Measurements from ENCODE around the gene VSX1. TPM values are rescaled to one million over a fixed set of nuclear protein-coding genes. Genes with fewer than 3 reads are reported as not detected.

The VSX1 gene
- total RNA-seq, 1 donor from 2014 or later: not detected

DNA sequence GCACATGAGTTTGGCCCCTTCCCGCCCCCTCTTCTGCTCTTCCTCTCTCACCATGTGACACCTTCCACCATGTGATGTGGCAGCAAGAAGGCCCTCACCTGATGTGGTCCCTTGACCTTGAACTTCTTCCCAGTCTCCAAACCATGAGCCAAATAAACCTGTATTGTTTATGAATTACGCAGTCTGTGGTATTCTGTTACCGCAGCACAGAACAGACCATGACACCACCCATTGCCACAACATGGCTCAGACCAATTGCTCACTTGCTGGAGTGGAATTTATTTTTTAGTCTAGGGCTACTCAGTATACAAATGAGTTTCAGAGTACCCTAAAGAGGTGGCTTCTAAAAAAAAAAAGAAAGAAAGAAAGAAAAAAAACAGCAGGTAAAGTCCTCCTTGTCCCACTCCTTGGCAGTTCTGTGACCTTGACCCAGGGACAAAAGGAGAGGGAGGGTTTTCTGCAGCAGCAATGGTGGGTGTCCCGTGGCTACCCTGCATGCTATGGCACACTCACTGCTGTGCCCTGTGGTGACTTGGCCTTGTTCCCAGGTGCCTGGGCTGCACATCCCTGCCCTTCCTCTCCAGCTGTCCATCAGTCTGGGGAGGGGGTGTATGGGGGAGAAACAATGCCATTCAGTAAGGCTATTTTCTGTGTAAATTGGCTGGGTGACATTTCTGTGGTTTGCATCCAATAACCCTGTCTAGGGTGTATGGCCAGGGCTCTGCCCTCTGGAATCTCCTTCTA is 5.4 kb upstream of the VSX1 start:
- intact Hi-C loops (cut with micrococcal nuclease): no loop called here

DNA sequence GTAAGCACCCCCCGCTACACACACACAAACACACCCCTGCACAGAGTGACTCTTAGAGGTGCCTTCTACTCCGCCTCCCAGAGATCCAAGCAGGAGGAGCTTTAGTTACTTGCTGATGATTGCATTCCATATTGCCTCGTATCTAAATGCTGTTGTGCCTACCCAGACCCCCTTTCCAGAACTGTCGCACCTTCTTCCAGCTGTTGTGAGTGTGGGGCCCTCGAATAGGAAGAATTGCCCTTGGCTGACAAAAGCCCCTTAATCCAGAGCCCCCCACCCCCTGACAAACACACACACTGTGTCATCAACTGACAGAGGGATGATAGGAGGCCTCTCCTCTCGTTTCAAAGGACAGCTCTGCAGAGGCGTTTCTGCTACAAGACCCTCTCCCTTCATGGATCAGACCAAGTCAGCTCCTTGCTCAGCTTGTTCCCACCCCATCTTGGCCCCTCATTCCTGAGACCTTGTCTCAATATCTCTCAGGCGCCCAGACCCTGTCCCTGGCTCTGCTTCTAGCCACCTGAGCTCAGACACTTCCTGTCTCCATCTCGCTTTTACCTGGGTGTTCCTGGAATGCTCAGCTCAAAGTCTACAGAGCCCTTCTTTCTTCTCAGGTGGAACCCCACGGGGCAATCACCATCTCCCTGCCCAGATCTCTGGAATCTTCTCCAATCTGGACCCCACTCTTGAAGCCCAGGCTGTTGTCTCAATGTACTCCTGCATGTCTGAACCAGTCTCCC is 4.0 kb upstream of the VSX1 start:
- intact Hi-C loops (cut with micrococcal nuclease): no loop called here

DNA sequence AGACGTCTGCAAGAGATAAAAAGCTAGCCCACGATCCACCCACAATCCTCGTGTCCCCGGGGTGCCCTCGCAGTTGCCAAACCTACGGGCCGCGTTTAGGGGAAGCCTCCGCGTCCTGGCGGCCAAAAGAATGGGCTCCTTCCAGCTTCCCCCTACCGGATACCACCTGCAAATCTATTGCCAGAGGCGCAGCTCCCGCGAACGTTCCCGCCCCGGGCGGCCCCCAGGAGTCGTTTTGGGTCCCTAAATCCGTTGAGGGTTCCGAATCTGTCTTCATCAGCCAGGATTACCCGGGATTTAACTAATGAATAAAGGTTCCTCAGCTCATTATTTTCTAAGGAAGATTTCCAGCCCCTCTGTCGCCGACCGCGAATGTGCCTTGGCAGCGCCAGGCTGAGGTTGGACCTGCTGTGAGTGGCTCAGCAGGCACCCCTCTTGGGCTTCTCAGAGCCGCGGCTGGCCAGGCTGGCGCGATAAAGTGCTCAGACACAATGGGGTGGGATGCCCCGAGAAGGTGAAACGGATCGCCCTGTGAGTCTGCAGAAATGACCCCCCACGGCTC is 2.8 kb upstream of the VSX1 start:
- intact Hi-C loops (cut with micrococcal nuclease): loop anchor here (1.0 kb wide), 1 partner anchor 95 kb away; no protein-coding TSS in a partner anchor

DNA sequence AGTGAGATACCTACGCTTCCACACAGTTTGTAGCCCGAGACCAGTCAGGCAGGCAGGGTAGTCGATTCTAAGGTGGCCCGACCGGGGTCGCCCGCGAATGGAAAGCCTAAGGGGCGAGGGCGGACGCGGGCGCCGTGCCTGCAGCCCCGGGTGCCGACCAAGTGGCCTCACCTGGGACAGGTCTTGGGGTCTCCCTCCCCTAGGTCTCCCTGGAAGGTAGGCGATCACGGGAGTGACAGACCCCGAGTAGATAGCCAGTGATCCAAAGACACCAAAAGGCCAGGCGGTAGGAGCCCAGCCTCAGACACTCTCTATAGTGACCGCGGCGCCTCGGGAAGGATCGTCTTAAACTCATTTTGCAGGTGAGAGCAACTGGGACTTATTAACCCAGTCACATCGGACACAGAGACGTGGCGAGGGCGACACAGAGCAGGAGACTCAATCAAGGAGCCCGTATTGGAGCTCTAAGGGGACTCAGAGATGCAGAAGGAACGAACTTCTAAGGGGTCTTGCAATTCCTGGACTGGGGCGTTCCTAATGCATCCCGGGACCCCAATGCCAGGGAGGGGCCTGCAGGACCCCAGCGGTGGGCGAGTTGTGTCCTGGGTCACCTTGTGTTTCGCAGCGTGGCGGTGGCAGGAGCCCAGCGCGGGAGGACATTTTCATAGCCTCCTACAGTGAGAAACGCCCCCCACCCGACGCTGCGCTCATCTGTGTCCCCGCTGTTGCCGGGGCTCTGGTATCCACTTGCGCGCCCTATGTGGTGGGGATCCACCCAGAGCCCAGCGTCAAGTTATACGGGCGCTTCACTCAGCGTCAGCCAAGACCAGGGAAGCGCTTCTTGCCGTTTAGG is 2.1 kb upstream of the VSX1 start:
- intact Hi-C loops (cut with micrococcal nuclease): loop anchor here (1.0 kb wide), 1 partner anchor 95 kb away; no protein-coding TSS in a partner anchor

DNA sequence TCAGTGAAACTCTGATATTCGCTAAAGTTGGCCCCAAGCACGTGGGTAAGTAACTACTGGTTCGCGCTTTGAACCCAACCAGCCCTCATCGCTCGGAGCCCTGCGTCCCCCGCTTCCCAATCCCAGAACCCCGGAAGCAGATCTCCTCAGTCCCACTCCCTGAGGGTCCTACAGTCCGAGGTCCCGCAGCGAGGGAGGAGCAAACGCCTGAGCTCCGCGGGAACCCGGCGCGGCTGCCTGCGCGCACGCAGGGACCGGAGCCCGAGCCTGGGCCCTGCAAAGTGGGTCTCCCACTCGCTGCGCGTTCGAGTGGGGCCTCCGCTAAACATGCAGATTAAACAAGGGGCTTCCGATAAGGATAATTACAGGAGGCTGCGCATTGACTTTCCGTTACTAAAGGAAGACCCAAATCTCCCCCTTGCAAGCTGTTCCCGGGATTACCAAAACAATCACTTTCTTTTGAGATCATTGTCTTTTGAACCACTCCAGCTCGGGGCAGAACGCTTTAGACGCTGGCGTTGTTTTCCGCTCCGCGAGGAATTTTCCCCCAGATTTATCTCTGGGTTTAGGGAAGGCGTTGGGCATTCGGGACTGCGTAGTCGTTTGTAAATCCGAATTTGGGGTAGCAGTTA is 1.3 kb upstream of the VSX1 start:
- intact Hi-C loops (cut with micrococcal nuclease): no loop called here

DNA sequence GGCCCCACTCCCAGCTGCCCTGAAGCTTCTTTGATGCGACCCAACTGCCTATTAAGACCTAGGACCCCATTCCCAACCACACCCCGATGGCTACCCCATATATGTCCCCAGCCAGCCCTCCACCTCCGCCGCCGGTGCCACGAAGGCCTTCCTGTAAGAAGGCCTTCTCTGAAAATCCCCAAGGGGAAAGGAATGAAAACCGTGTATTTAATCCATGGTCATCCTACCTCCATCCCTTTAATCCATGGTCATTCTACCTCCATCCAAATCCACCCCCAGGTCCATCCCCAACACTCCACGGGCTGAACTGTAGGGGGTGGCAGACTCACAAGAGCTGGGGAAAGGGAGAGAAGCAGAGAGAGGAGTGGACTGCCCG is 545 bp upstream of the VSX1 start:
- intact Hi-C loops (cut with micrococcal nuclease): no loop called here

DNA sequence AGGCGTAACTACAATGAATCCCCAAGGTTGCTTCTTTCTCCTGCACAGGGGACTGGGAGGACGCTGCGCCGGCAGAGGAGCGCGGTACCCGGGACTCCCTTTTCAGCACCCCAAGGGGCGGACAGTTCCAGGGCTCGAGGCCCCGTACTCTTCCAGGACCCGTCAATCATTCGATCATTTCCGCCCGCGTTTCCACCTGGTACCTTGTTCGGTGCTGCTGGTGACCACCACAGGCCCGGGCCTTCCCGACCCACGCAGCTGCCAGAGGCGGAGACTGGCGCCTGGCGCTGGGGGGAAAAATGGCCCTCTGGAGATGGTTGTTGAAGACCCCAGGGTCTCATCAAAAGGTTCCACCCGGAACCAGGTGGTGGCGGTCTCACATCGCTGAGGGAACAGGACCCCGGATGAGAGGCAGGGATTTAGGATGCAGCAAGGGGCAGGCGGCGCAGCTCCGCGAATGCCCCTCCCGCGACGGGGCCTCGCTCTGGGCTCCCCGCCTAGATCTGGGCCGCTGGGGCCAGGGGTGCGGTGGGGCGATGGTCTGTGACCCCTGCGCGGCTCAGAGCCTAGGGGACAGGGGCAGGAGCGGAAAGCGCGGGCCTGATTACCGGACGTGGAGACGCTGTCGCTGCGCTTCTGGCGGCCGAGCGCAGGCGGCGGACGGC is 744 bp downstream of the VSX1 start:
- intact Hi-C loops (cut with micrococcal nuclease): no loop called here

DNA sequence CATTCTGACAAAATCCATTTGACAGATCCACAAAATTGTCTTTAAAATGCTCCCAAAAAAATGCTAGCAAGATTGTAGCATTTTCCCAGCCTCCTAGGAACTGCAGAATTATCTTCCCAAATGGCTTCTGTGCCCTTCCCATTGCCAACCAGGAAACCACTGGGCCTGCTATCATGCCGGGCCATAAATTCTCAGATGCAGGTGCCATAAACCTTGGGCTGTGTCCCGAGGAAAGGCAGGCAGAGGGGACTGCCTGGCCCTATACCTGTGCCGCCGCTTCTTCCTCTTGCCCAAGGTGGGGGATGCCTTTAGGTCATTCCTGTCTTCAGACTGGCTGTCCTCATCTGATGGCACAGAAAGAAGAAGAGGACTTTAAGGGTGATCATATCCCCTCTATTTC is 2.8 kb downstream of the VSX1 start:
- intact Hi-C loops (cut with micrococcal nuclease): no loop called here

DNA sequence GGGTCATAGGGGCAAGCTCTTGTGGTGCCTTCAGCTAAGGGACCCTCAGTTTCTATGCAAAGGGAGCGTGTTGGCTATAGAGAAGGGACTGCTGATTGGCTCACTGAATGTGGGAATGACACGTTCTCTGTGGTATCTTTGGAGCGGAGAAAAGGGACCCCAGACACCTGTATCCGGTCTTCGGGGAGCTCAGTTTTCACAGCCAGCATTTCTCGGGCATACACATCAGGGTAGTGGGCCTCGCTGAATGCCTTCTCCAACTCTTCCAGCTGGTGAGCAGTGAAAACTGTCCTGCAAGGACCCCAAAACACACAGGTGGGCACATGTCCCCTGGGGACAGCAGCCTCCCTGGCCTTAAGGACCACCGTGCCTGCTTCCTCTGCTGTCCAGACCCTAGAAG is 3.3 kb downstream of the VSX1 start:
- intact Hi-C loops (cut with micrococcal nuclease): no loop called here

DNA sequence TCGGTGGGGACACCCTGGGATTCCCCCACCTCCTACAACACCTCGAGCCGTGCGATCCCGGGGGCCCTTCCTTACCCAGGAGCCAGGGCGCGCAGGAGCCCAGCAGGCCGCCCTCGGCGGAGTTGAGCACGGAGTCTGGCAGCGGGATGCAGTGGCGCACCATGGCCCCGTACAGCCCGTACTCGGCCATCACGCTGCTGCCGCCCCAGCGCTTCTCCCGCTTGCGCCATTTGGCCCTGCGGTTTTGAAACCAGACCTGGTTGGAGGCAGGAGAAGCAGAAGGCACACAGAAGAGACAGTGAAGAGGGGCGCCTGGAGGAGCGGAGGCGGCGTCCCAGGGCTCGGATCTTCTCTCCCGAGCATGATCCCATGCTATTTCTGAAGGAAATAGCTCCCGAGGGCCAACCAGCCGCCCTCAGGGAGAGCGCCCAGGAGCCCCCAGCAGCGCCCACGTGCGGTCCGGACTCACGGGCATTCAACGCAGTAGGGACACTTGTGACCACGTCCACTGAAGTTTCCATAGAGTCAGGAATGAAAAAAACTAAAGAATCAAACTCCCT is 4.3 kb downstream of the VSX1 start:
- intact Hi-C loops (cut with micrococcal nuclease): no loop called here

DNA sequence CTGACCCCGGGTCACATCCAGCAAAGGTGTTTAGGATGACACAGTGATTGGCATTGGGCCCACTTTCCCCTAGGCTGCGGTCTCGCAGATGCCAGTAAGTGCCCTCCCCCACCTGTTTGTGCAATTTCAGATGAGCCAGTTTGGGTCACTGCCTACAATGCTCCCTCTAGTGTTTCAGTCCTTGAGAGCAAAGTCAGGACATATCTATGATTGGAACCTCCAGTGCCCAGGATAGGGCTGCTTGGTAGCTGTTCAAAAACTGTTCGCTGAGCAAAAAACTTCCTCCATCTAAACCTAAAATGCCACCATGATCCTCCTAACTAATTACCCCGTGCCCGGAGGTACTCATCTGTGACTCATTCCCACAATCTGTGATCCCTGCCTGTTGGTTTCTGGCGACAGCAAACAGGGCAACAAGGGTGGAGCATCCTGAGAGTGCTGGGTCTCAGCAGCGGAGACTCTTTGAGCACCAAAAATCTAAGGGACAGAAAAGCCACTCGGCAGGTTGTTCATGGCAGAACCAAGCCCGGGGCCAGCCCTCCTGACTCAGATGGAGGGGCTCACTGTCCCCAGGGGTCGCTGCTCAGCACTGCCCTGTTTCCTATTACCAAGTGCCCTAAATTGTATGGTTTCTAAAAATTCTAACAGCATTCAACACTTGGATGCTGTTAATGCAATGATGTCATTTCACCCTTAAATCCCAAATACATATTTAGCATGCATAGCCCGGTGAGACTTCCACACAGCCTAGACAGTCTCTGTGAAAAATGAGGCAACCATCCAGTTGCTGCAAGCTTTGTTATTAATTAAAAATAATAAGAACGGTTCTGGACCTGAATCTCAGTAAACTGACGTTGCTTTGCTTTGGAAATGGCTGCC is 5.0 kb downstream of the VSX1 start:
- intact Hi-C loops (cut with micrococcal nuclease): no loop called here

DNA sequence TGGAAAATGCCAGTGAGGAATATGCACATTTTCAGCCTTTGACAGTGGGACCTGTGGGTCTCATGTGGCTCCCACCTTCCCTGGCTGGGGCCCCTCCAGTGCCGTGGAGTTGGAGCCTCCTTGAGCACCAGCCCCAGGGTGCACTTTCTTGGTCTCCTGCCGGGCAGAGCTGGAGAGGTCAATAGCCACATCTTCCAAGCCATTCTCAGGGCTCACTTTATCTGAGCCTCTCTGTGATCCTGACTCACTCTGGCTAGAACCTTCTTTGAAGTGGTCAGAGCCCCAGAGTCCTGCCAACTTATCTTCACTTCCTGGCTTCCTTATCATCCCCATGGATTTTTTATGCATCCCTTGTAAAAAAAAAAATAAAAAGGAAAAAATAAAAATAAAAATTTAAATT is 5.7 kb downstream of the VSX1 start:
- intact Hi-C loops (cut with micrococcal nuclease): no loop called here

DNA sequence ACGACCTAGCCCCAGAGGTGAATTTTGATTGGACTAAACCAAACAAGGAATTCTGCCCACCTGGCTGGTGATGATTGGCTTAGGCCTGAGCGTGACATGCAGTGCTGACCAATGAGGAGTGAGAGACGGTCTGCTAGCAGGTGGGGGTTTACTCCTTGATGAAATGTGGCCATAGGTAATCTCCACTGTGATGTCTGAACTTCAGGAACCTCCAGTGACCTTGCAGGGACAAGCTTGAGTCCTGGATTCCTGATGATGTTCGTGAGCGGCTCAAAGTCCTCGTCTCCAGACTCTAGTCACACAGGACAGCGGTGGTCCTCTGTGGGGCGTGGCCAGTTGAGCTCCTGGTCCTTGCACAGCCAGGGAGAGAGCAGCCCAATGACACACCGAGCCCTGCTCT is 8.4 kb downstream of the VSX1 start:
- intact Hi-C loops (cut with micrococcal nuclease): no loop called here

DNA sequence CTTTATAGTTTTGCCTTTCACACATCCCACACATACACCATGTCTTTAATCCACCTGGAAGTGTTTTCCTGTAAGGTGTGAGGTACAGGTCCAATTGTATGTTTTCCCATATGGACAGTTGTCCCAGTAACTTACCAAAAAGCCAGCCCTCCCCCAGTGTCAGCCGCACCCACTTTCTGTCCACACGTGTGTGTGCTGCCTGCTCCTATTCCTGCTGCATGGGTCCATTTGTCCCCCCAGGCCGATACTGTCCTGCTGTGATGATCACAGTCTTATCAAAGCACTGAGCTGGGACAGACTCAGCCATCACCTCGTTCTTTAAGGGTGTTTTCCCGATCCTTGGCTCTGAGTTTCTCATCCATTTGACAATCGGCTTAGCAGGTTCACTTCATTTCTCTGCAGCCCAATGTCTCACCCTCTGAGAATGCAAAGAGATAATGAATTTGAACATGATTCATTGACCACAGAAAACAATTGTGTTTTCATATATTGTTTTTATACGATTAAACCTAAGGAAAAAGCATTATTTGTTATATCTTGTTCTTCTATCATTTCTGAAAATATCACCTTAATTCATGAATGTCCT is 9.6 kb downstream of the VSX1 start:
- intact Hi-C loops (cut with micrococcal nuclease): no loop called here

DNA sequence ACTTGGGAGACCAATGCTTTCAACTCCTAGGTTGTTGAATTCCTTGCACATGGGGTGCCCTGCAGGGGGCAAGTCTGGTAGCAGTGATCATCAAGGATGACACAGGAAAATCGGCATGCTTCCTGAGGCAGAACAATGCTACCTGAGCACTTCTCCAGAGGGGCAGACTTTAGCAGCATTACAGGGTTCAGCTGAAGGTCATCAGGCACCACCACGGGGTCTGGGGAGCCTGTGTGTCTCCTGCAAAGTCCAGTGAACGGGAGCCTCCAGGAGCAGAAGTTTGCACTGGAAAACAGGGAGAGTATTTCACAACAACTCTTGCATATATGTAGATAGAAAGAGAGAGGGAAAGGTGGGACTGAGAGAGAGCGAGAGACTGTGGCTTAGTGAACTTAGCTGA is 10.2 kb downstream of the VSX1 start:
- intact Hi-C loops (cut with micrococcal nuclease): no loop called here

DNA sequence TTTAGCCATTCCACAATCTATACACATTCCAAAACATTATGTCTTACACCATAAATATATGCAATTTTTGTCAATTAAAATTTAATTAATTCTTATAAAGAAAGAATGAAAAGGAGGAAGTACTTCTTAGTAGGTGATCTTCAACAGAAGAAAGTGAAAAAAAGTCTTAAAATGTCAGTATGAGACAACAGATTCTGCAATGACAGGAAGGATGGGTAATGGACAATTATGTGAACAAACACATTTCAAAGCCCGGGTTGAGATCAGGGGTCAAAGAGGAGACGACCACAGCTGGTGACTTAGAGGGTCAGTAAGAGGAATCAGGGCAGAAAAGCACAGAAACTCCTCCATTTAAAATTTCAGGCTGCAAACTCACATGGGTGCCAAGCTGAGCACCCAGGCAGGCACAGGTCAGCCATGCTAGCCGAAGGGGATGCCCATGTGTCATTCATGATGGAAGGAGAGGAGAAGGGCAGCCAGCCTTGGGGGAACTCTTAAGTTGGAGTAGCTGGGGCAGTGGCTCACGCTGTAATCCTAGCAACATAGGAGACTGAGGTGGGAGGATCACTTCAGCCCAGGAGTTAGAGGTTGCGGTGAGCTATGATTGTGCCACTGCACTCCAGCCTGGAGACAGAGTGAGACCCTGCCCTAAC is 11.0 kb downstream of the VSX1 start:
- intact Hi-C loops (cut with micrococcal nuclease): no loop called here

DNA sequence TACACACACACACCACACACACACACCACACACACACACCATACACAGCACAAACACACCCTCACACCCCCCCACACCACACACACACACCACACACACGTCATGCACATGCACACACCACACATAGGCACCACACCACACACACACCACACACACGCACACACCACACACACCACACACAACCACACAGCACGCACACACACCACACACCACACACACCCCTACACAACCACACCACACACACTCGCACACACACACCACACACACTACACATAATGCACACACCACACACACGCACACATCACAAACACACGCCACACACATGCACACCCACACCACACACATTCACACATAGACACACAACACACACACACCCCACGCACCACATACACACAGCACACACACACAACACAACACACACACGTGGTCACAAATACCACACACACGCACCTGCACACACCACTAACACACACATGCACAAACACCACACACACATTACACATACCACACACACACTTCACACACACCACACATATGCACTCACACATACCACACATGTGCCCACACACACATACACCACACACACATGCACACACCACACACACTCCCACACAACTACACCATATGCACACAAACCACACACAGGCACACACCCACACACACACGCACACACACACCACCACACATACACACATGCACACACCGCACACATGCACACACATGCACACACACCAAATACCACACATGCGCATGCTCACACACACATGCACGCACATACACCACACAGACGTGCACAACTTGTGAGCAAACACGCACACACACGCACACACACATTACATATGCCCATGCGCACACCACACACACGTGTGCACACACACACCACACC is 14.6 kb downstream of the VSX1 start:
- intact Hi-C loops (cut with micrococcal nuclease): no loop called here
